Suprapubic skin (tissue), 3 donors: ENCODE data around the gene GADD45G.

ENCODE experiments used
- CTCF ChIP-seq, 2 donors: fragments of 200-600 bp in 1 of 2; fragments of 450-650 bp in 1 of 2; sonication (generic) in 1 of 2; IDR thresholded peaks; one replicate each; pipeline ENCODE4 v1.5.1; 2016 to 2019; ENCODE audit warnings: antibody characterized with exemption in 2 of 2, mild to moderate bottlenecking in 1 of 2, moderate library complexity in 1 of 2
- POLR2A ChIP-seq, 2 donors: fragments of 450-650 bp; IDR thresholded peaks; one replicate each; pipeline ENCODE4 v1.6.1; 2017; ENCODE audit warnings: antibody characterized with exemption in 2 of 2, mild to moderate bottlenecking in 2 of 2, moderate library complexity in 2 of 2

DNA sequence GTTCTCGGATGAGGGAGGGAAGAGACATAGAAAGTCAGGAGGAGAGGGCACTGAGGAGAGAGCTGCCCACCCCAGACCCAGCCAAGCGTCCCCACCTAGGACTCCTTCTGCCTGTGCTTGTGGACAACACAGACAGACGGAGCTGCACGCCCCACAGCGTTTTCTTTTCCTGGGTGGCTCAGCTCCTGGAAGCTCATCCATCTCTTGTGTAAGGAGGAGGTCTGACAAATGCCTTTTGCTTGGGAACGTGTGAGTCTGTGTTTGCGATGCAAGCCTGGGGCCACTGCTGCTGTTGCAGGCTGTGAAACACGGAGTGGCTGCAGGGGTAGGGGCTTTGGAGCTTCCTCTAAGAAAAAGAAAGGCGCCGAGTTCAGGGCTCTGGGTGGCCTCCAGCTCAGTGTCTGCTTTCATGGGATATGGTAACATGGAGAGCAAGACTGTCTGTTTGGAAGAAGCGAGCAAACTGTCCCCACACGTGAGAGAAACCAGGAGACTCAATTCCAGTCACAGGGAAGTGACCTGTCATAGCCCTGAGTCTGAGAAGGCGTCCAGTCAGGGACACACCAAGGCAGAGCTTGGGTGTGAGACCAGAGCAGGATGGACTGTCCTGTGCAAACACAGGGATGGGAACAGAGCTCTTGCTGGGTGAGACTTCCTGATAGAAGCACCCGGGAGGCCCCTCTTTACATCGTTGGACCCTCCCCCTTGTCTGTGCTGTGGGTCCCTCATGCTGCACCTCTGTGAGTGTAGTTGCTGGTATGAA lies 42.7 kb downstream of the GADD45G start:
- TF ChIP-seq CTCF (IDR thresholded peaks at IDR 0.05) (no peak), POLR2A (IDR thresholded peaks at IDR 0.05) (no peak)
